ENCODE measurements around the gene USHBP1. TPM values are rescaled to one million over a fixed set of nuclear protein-coding genes. Genes with fewer than 3 reads are reported as not detected.
A peak's percentile ranks its signal among the peaks of the same experiment; 100 is the strongest.

Gene USHBP1
- total RNA-seq, 1 donor from 2014 or later: 0.28 TPM

GRCh38 chr19:17248011-17248776, 16.4 kb downstream of the USHBP1 start:
- H3K36me3 Mint-ChIP-seq: no peaks in the 10 kb centered on the region
- H3K4me1 Mint-ChIP-seq: peaks cover 41% of the 10 kb centered on the region
- H3K9me3 Mint-ChIP-seq: peaks cover 2% of the 10 kb centered on the region
- Histone ChIP-seq H3K9ac (no peak overlapping the region), H3K27me3 (no peaks in the 10 kb centered on the region), H3K9me3 (ENCODE audit: low read depth) (no peaks in the 10 kb centered on the region), H4K20me1 (ENCODE audit: low read depth) (peaks cover 16% of the 10 kb centered on the region), H3K4me3 (no peak overlapping the region), H3K4me2 (peak overlapping the region; percentile 4), H3K79me2 (ENCODE audit: low read depth) (peaks cover 21% of the 10 kb centered on the region), H3K36me3 (no peaks in the 10 kb centered on the region), H3K27ac (no peak overlapping the region), H3F3A (ENCODE audit: low read depth) (peaks cover 37% of the 10 kb centered on the region), H3K4me1 (peaks cover 30% of the 10 kb centered on the region), H2AFZ (replicated peaks) (no peak overlapping the region)
- peaks cover 9% of the 10 kb centered on the region for H3K27me3 Mint-ChIP-seq (ENCODE audit: insufficient read depth, low read depth)
- peak; percentile 76 for DNase-seq (ENCODE audit: low spot score)
- TF ChIP-seq EZH2phosphoT487 (IDR thresholded peaks at IDR 0.05) (no peak), CTCF (IDR thresholded peaks at IDR 0.05) (no peak), EZH2 (IDR thresholded peaks at IDR 0.05) (no peak)
- peak overlapping the region; percentile 74 for H3K27ac Mint-ChIP-seq
- H3K4me3 Mint-ChIP-seq: peak overlapping the region; percentile 75

- Mint-ChIP-seq H3K27me3 (ENCODE audit: insufficient read depth, low read depth) (peaks cover 13% of the 10 kb centered on the region), H3K27ac (peak overlapping the region; percentile 98), H3K4me1 (peaks cover 50% of the 10 kb centered on the region), H3K36me3 (no peaks in the 10 kb centered on the region), H3K9me3 (peaks cover 2% of the 10 kb centered on the region), H3K4me3 (peak overlapping the region; percentile 91)
- peaks cover 30% of the 10 kb centered on the region for H3K4me1 ChIP-seq
- peaks cover 28% of the 10 kb centered on the region for H4K20me1 ChIP-seq (ENCODE audit: low read depth)
- H3F3A ChIP-seq (ENCODE audit: low read depth): peaks cover 43% of the 10 kb centered on the region
- no peak for DNase-seq (ENCODE audit: low spot score)
- H3K9me3 ChIP-seq (ENCODE audit: low read depth): no peaks in the 10 kb centered on the region
- peaks cover 35% of the 10 kb centered on the region for H3K79me2 ChIP-seq (ENCODE audit: low read depth)
- no peaks in the 10 kb centered on the region for H3K27me3 ChIP-seq
- H3K27ac ChIP-seq: no peak overlapping the region
- no peak overlapping the region for H3K9ac ChIP-seq
- H3K36me3 ChIP-seq: no peaks in the 10 kb centered on the region
- TF ChIP-seq CTCF (IDR thresholded peaks at IDR 0.05): no peak
- TF ChIP-seq EZH2 (IDR thresholded peaks at IDR 0.05): peak; percentile 32
- peak overlapping the region; percentile 90 for H3K4me2 ChIP-seq
- H2AFZ ChIP-seq (replicated peaks): no peak overlapping the region
- peak overlapping the region; percentile 56 for H3K4me3 ChIP-seq
These were observed 17.7 kb downstream of the USHBP1 start for GRCh38 chr19:17246681-17247425.

GRCh38 chr19:17245535-17245984, 19.0 kb downstream of the USHBP1 start, which contains the start of gene NR2F6:
Gene NR2F6, minus strand, starts transcription at chr19:17245919. Its CDS starts 699 bp downstream, at chr19:17245220.
- Histone ChIP-seq H3K79me2 (ENCODE audit: low read depth) (peaks cover 48% of the 10 kb centered on the region), H4K20me1 (ENCODE audit: low read depth) (peaks cover 41% of the 10 kb centered on the region), H3F3A (ENCODE audit: low read depth) (peaks cover 43% of the 10 kb centered on the region), H3K4me2 (peak within 1 kb of the TSS; percentile 91), H2AFZ (replicated peaks) (peak within 1 kb of the TSS; percentile 31), H3K4me1 (peaks cover 30% of the 10 kb centered on the region), H3K4me3 (peak within 1 kb of the TSS; percentile 84), H3K27ac (no peak within 1 kb of the TSS), H3K9ac (no peak within 1 kb of the TSS), H3K27me3 (no peaks in the 10 kb centered on the region), H3K9me3 (ENCODE audit: low read depth) (no peaks in the 10 kb centered on the region), H3K36me3 (no peaks in the 10 kb centered on the region)
- H3K27ac Mint-ChIP-seq: peak within 1 kb of the TSS; percentile 97
- TF ChIP-seq EZH2 (IDR thresholded peaks at IDR 0.05) (no peak), CTCF (IDR thresholded peaks at IDR 0.05) (no peak), EZH2phosphoT487 (IDR thresholded peaks at IDR 0.05) (no peak)
- no peaks in the 10 kb centered on the region for H3K36me3 Mint-ChIP-seq
- H3K4me3 Mint-ChIP-seq: peak within 1 kb of the TSS; percentile 96
- peaks cover 13% of the 10 kb centered on the region for H3K27me3 Mint-ChIP-seq (ENCODE audit: insufficient read depth, low read depth)
- no peak for DNase-seq (ENCODE audit: low spot score)
- peaks cover 2% of the 10 kb centered on the region for H3K9me3 Mint-ChIP-seq
- H3K4me1 Mint-ChIP-seq: peaks cover 62% of the 10 kb centered on the region
